GM18508 (cell line): ENCODE results near the gene S100A4.
"Not testable (repeated sequence)": the region's sequence is repeated elsewhere in the genome, so short reads cannot be mapped to it uniquely, and the experiment has no call there.

Experiments
- ATAC-seq: cut with Tn5 transposase; IDR thresholded peaks from one replicate; pipeline ENCODE4 v1.9.1; 2021; ENCODE audit warnings: moderate number of reproducible peaks; ENCODE audit not compliant: insufficient read depth, unreplicated experiment

Gene S100A4

GRCh38 chr1:153536012-153536670, 9.5 kb downstream of the S100A4 start:
- no peak for ATAC-seq

- ATAC-seq, result no peak
These were observed 10.2 kb downstream of the S100A4 start, which contains the start of gene S100A6 for GRCh38 chr1:153535242-153536011. TSS of gene S100A6 (minus strand) at chr1:153535991. CDS start at chr1:153535339, 652 bp downstream.

- ATAC-seq, result no peak
These were observed 10.7 kb downstream of the S100A4 start for GRCh38 chr1:153534925-153535241.

- ATAC-seq, result no peak
These were observed 11.2 kb downstream of the S100A4 start for GRCh38 chr1:153534226-153534924.

- no peak for ATAC-seq
These were observed 11.9 kb downstream of the S100A4 start for GRCh38 chr1:153533689-153534201.

- no peak for ATAC-seq
These were observed 12.6 kb downstream of the S100A4 start for GRCh38 chr1:153532769-153533599.

GRCh38 chr1:153532181-153532580, 13.4 kb downstream of the S100A4 start:
- ATAC-seq, result no peak

- no peak for ATAC-seq
These were observed 14.0 kb downstream of the S100A4 start for GRCh38 chr1:153531638-153532037.

GRCh38 chr1:153527683-153528040, 17.9 kb downstream of the S100A4 start:
- no peak for ATAC-seq

GRCh38 chr1:153527023-153527682, 18.5 kb downstream of the S100A4 start:
- no peak for ATAC-seq

GRCh38 chr1:153526132-153526543, 19.5 kb downstream of the S100A4 start:
- no peak for ATAC-seq

- no peak for ATAC-seq
These were observed 20.4 kb downstream of the S100A4 start for GRCh38 chr1:153525088-153525728.

GRCh38 chr1:153522353-153523048, 23.1 kb downstream of the S100A4 start:
- ATAC-seq, result not testable (repeated sequence)

GRCh38 chr1:153521808-153522207, 23.8 kb downstream of the S100A4 start:
- ATAC-seq, result not testable (repeated sequence)

- no peak for ATAC-seq
These were observed 24.7 kb downstream of the S100A4 start for GRCh38 chr1:153520818-153521476.

GRCh38 chr1:153520137-153520691, 25.4 kb downstream of the S100A4 start:
- not testable (repeated sequence) for ATAC-seq

GRCh38 chr1:153519242-153519641, 26.4 kb downstream of the S100A4 start:
- no peak for ATAC-seq
